NB4 (cell line): Measurements from ENCODE around the gene LIMK2.
"Not testable (repeated sequence)": the region's sequence is repeated elsewhere in the genome, so short reads cannot be mapped to it uniquely, and the experiment has no call there.

ENCODE experiments used
- MYC ChIP-seq: IDR thresholded peaks from 2 replicates; pipeline ENCODE4 v1.6.1; 2011; ENCODE audit warnings: low read depth, low read length
- TF ChIP-seq, protein P1 (sequence below): IDR thresholded peaks from 2 replicates; pipeline ENCODE4 v1.6.1; 2011; ENCODE audit warnings: low read depth, low read length
- TF ChIP-seq, protein P2 (sequence below): IDR thresholded peaks from one replicate; pipeline ENCODE4 v1.5.1; 2012; ENCODE audit warnings: low read depth, low read length

DNA sequence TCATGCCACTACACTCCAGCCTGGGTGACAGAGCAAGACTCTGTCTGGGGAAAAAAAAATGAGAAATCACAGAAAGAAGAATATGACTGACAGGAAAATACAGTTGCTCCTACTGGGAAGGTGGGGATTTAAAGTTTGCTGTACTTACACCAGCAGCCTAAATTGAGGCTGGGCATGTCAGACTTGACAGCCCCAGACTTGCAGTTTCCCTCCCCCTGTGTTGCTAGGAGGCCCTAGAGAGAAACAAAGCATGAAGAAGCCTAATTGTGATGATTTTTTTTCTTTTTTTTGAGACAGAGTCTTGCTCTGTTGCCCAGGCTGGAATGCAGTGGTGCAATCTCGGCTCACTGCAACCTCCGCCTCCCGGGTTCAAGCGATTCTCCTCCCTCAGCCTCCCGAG, 17.4 kb upstream of the LIMK2 start:
- TF ChIP-seq MYC = not testable (repeated sequence)
- TF ChIP-seq, protein P1, sequence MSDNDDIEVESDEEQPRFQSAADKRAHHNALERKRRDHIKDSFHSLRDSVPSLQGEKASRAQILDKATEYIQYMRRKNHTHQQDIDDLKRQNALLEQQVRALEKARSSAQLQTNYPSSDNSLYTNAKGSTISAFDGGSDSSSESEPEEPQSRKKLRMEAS = not testable (repeated sequence)
- TF ChIP-seq, protein P2, sequence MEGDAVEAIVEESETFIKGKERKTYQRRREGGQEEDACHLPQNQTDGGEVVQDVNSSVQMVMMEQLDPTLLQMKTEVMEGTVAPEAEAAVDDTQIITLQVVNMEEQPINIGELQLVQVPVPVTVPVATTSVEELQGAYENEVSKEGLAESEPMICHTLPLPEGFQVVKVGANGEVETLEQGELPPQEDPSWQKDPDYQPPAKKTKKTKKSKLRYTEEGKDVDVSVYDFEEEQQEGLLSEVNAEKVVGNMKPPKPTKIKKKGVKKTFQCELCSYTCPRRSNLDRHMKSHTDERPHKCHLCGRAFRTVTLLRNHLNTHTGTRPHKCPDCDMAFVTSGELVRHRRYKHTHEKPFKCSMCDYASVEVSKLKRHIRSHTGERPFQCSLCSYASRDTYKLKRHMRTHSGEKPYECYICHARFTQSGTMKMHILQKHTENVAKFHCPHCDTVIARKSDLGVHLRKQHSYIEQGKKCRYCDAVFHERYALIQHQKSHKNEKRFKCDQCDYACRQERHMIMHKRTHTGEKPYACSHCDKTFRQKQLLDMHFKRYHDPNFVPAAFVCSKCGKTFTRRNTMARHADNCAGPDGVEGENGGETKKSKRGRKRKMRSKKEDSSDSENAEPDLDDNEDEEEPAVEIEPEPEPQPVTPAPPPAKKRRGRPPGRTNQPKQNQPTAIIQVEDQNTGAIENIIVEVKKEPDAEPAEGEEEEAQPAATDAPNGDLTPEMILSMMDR = not testable (repeated sequence)
